Measurements from ENCODE around the gene ACTA2. TPM values are rescaled to one million over a fixed set of nuclear protein-coding genes. Genes with fewer than 3 reads are reported as not detected.
A peak's percentile ranks its signal among the peaks of the same experiment; 100 is the strongest.

The ACTA2 gene
- total RNA-seq: 1,000 to 10,000 TPM; 1,100 to 1,897 TPM
- long read RNA-seq, transcript ACTA2-201 (9 exons, 1,349 nt): major isoform, 594 of 644 reads
- long read RNA-seq, partial matches to known transcripts: 41 of 644 reads
- long read RNA-seq, other reads (novel, unspliced or antisense): 9 of 644 reads

- peak; percentile 56 for DNase-seq
- intact Hi-C loops (cut with DNase I): no loop called here
- peak; percentile 82 to 85 for ATAC-seq
These were observed at the start of gene ACTA2 for GRCh38 chr10:88952647-88953111. ACTA2 (minus strand) TSS chr10:88952773; CDS start chr10:88948930, 3,843 bp downstream.

DNA sequence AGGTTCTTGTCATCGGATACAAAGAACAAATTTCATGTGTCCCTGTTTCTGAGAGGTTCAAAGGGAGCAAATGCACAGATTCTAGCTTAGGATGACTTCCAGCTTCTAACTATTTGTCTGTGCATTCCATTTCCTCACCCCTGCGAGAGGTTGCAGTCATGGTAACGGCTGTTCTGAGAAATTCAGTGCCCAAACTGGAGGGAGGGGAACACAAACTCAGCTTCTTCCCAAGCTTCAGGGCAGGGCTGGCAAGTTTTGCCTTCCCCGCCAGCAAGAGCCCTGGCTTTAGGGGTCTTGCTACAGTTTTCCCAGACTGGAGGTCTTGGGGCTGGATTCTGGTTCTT, 49.1 kb upstream of the ACTA2 start:
- DNase-seq (no peak), ATAC-seq (peak; percentile 43 to 48)
- intact Hi-C loops (cut with DNase I): no loop called here

DNA sequence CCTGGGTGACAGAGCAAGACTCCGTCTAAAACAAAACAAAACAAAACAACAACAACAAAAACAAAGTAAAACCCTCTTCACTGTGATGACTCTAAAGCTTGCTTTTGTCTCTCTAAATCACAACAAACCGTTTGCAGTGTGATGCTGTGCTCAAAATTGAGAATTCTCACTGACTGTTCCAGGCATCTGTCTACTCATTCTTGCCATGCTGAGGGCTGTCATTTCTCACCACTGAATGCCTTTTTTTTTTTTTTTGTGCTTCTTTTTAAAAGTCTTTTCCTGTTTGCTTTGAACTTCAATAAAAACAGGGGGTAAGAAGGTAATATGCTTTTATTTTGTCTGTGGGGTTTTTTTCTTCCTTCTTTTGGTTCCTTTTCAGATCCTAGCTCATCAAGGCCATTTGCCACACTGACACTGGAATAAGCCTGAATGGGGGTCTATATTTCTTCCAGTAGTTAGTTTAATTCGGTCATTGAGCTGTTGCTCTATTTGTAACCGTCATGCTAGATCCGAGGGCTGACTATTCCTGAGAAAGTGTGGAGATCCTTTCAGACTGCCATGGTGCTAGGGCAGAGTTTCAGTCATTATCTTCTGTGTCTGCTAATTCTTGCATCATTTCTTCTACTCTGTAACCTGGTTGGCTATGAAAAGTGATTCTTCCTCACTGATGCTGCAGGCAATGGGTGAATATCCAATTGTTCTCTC, 48.6 kb upstream of the ACTA2 start:
- intact Hi-C loops (cut with DNase I): no loop called here
- DNase-seq (no peak), ATAC-seq (peak; percentile 39 to 45)

GRCh38 chr10:88999625-89000024, 47.1 kb upstream of the ACTA2 start:
- intact Hi-C loops (cut with DNase I): no loop called here
- ATAC-seq (peak in 1 of 2 donors; percentile 21), DNase-seq (no peak)

DNA sequence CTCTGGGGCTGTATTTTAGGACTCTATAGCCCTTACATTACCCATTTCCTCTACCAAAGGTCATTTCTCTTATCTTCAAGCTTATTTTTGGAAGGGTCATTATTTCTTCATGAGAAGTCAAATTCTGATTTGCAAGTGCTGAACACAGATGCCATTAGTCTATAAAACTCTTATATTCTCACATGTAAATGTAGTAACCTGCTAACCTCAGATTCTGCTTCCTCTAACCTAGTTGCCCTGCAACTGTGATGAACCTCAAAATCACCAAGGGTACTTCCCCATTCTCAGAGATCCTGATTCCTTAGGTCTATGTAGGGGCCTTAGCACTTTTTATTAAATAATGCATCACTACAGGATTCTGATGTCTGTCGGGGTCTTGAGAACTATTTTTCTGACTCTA, 44.4 kb upstream of the ACTA2 start:
- ATAC-seq (no peak), DNase-seq (no peak)
- intact Hi-C loops (cut with DNase I): no loop called here

GRCh38 chr10:88995156-88995876, 42.7 kb upstream of the ACTA2 start:
- ATAC-seq: no peak
- DNase-seq: no peak
- intact Hi-C loops (cut with DNase I): no loop called here

- DNase-seq: no peak
- no peak for ATAC-seq
- intact Hi-C loops (cut with DNase I): loop anchor here in 1 of 2 donors (5.0 kb wide), 1 partner anchor 57 kb away; no protein-coding TSS in a partner anchor
These were observed 41.4 kb upstream of the ACTA2 start for GRCh38 chr10:88994019-88994418.

DNA sequence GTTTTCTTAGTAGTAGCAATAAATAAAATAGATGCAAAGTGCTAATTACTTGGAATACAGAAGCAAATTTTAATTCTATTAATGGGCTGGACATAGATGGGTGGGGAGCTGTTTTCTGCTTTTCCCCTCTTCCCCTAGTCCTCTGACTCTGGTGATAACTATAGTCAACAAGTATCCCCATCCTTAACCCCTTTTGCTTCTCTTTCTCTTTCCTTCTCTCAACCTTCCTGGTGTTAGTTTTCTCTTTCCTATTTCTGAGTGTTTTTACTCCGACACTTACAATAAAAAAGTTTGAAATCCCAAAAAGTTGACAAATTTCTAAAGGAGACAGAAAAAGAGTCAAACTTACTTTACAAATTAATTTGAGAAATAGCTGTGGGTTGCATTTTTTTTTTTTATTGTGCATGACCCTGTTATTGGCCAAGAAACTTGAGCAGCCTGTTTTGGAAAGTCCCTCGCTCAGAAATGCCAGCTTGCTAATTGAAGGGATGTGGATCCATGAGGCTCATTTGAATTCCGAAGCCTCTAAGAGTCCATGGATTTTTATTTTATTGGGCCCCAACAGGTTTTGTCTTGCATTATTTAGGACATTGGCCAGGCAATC, 40.5 kb upstream of the ACTA2 start:
- intact Hi-C loops (cut with DNase I): loop anchor here in 1 of 2 donors (5.0 kb wide), 1 partner anchor 56 kb away; no protein-coding TSS in a partner anchor
- no peak for ATAC-seq
- DNase-seq: no peak

DNA sequence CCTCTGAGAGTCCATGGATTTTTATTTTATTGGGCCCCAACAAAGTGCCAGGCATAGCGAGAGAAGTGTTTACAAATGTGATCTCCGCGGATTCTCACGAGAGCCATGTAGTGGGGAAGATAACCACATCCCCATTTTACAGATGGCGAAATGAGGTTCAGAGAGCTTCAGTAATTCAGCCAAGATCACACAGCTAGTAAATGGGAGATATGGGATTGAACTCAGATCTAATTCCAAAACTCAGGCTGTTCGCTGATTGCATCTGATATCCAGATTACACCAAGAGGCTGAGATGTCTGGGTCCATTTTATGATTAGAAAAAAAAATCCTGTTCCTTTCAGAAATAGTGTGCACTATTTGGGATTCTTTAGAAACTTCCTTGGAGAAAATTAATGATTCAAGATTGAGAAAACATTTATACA, 39.3 kb upstream of the ACTA2 start:
- intact Hi-C loops (cut with DNase I): loop anchor here in 1 of 2 donors (5.0 kb wide), 1 partner anchor 55 kb away; no protein-coding TSS in a partner anchor
- ATAC-seq (no peak), DNase-seq (no peak)

GRCh38 chr10:88991161-88991898, 38.8 kb upstream of the ACTA2 start:
- peak; percentile 79 for DNase-seq
- intact Hi-C loops (cut with DNase I): loop anchor here in 1 of 2 donors (5.0 kb wide), 1 partner anchor 54 kb away; no protein-coding TSS in a partner anchor
- ATAC-seq: peak; percentile 83 to 87

DNA sequence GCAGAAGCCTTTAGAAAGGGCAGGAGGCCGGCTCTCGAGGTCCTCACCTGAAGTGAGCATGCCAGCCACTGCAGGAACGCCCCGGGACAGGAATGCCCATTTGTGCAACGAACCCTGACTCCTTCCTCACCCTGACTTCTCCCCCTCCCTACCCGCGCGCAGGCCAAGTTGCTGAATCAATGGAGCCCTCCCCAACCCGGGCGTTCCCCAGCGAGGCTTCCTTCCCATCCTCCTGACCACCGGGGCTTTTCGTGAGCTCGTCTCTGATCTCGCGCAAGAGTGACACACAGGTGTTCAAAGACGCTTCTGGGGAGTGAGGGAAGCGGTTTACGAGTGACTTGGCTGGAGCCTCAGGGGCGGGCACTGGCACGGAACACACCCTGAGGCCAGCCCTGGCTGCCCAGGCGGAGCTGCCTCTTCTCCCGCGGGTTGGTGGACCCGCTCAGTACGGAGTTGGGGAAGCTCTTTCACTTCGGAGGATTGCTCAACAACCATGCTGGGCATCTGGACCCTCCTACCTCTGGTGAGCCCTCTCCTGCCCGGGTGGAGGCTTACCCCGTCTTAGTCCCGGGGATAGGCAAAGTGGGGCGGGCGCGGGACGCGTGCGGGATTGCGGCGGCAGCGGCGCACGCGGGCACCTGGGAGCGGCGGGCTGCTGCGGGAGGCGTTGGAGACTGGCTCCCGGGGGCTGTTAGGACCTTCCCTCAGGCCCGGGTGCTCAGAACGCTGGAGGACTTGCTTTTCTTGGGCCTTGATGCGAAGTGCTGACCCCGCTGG, 38.0 kb upstream of the ACTA2 start, which contains the start of gene FAS:
Gene FAS (plus strand): TSS at position 415 of the 777 bp plus-strand sequence. CDS start 79 bp downstream, at position 494.
- intact Hi-C loops (cut with DNase I): loop anchor here in 1 of 2 donors (5.0 kb wide), 1 partner anchor 53 kb away; no protein-coding TSS in a partner anchor
- peak; percentile 79 to 90 for ATAC-seq
- peak; percentile 76 for DNase-seq

- ATAC-seq (peak; percentile 25 to 45), DNase-seq (no peak)
- intact Hi-C loops (cut with DNase I): loop anchor here (5.0 kb wide), 2 partner anchors 53 to 153 kb away; no protein-coding TSS in a partner anchor
These were observed 37.3 kb upstream of the ACTA2 start for GRCh38 chr10:88989824-88990383.

GRCh38 chr10:88989423-88989822, 36.9 kb upstream of the ACTA2 start:
- no peak for ATAC-seq
- DNase-seq: no peak
- intact Hi-C loops (cut with DNase I): loop anchor here (5.0 kb wide), 1 partner anchor 152 kb away; no protein-coding TSS in a partner anchor

GRCh38 chr10:88987840-88988239, 35.3 kb upstream of the ACTA2 start:
- DNase-seq (no peak), ATAC-seq (no peak)

GRCh38 chr10:88987243-88987725, 34.7 kb upstream of the ACTA2 start:
- DNase-seq (no peak), ATAC-seq (no peak)
- intact Hi-C loops (cut with DNase I): loop anchor here (2.0 to 5.0 kb wide), 2 partner anchors 52 to 150 kb away; no protein-coding TSS in a partner anchor

More at GRCh38 chr10:88987840-88988239, 35.3 kb upstream of the ACTA2 start:
- intact Hi-C loops (cut with DNase I): loop anchor here (2.0 to 5.0 kb wide), 2 partner anchors 53 to 151 kb away; no protein-coding TSS in a partner anchor

- ATAC-seq (no peak), DNase-seq (no peak)
- intact Hi-C loops (cut with DNase I): loop anchor here (2.0 to 5.0 kb wide), 2 partner anchors 52 to 149 kb away; no protein-coding TSS in a partner anchor
These were observed 34.1 kb upstream of the ACTA2 start for GRCh38 chr10:88986549-88987242.
